Heart left ventricle (tissue), 16 donors: ENCODE measurements around the gene SLC9A9. TPM values are rescaled to one million over a fixed set of nuclear protein-coding genes. Genes with fewer than 3 reads are reported as not detected.

ENCODE experiments used
- ATAC-seq, 4 donors: fragments of 200-7000 bp; cut with Tn5 transposase; one replicate each; pipeline ENCODE4 v1.9.1; 2020 to 2022; ENCODE audit warnings: moderate library complexity in 4 of 4, mild to moderate bottlenecking in 3 of 4, moderate number of reproducible peaks in 1 of 4
- DNase-seq, 5 donors: peaks; one replicate each; pipeline ENCODE4 v3.0.0-alpha.2; 2020
- H3K27ac ChIP-seq, 12 donors: fragments of 200-600 bp; sonication (generic) in 4 of 12; one replicate each; pipeline versions ENCODE4 v1.5.0 to v1.8.0; 2016 to 2022; ENCODE audit warnings: mild to moderate bottlenecking in 2 of 12
- H3K27me3 ChIP-seq, 9 donors: fragments of 200-600 bp; sonication (generic) in 2 of 9; one replicate each; pipeline versions ENCODE4 v1.5.1 to v1.8.0; 2016 to 2022; ENCODE audit warnings: mild to moderate bottlenecking in 3 of 9
- H3K36me3 ChIP-seq, 9 donors: fragments of 200-600 bp; sonication (generic) in 2 of 9; one replicate each; pipeline versions ENCODE4 v1.5.0 to v1.8.0; 2018 to 2022; ENCODE audit warnings: mild to moderate bottlenecking in 2 of 9
- H3K4me1 ChIP-seq, 12 donors: fragments of 200-600 bp; sonication (generic) in 4 of 12; one replicate each; pipeline versions ENCODE4 v1.5.0 to v1.8.0; 2016 to 2022; ENCODE audit warnings: mild to moderate bottlenecking in 3 of 12
- H3K4me3 ChIP-seq, 12 donors: fragments of 200-600 bp; sonication (generic) in 4 of 12; one replicate each; pipeline versions ENCODE4 v1.5.0 to v1.8.0; 2017 to 2022; ENCODE audit warnings: mild to moderate bottlenecking in 9 of 12, moderate library complexity in 4 of 12
- H3K9me3 ChIP-seq, 12 donors: fragments of 200-600 bp; sonication (generic) in 4 of 12; one replicate each; pipeline versions ENCODE4 v1.5.0 to v1.8.0; 2016 to 2022; ENCODE audit warnings: mild to moderate bottlenecking in 1 of 12
- CTCF ChIP-seq, 12 donors: fragments of 200-600 bp; sonication (generic) in 4 of 12; IDR thresholded peaks; one replicate each; pipeline versions ENCODE4 v1.5.0 to v1.8.0; 2018 to 2022; ENCODE audit warnings: antibody characterized with exemption in 12 of 12, mild to moderate bottlenecking in 5 of 12
- POLR2A ChIP-seq, 2 donors: fragments of 450-650 bp; IDR thresholded peaks; one replicate each; pipeline ENCODE4 v1.6.1; 2017; ENCODE audit warnings: antibody characterized with exemption in 2 of 2, mild to moderate bottlenecking in 2 of 2, moderate library complexity in 2 of 2
- WGBS, 4 donors: extraction: QIAGEN DNeasy Blood & Tissue Kit in 2 of 4; methylation state at CpG; one replicate each; pipeline versions ENCODE4 v1.1.5 to v1.1.7; 2013 to 2018; 5-methylcytosine and 5-hydroxymethylcytosine counted together
- intact Hi-C, 10 donors: fragments of 100-400 bp; cut with DNase I; formaldehyde crosslinking; loops; one replicate each; pipeline versions ENCODE4 v1.11.1 to v1.14.2; 2022
- polyA plus RNA-seq, 2 donors: library from polyadenylated mRNA; stranded (reverse); fragments of 200-250 nt; gene quantifications; one replicate each; pipeline ENCODE4 v1.2.3, GENCODE V29; 2013
- total RNA-seq, 9 donors: library from RNA; depleted of rRNA in 2 of 9; stranded (reverse); fragments of >200 nt in 2 of 9; fragmentation: NEBNext Ultra II Directional in 3 of 9; extraction: Animal tissue kit (Norgen Biotek cat#: 25700) in 3 of 9; gene quantifications; one replicate each; pipeline versions ENCODE4 v1.1.0 to v1.2.4, GENCODE V29; 2016 to 2023
- donor health status: ischemic (EF 13 %, LVEDD 7.1; RV severe dilation, severe dysfunction).
- donor health status: healthy with polysubstance abuse.
- donor health status: DM: no; HTN: yes; CAD: no.
- donor health status: DM: no; HTN: no; CAD: no.
- donor health status: ischemic (EF 25% LVEDD 6.9; RV normal size, moderate dysfunction).
- donor health status: ischemic (EF 25% LVEDD 5.7; RV mildly dilated, moderate dysfunction).
- donor health status: healthy.
- donor health status: DM: yes; HTN: yes; CAD: no.
- donor health status: ischemic (EF 35%, LVEDD 5.7; RV mildly dilated, moderate dysfunction).
- donor health status: nonischemic (EF 11% LVEDD 7.7; RV severe dilation, severe dysfunction).
- donor health status: DM: yes; HTN: yes; CAD: no.
- donor health status: PGD.
- donor health status: ischemic (EF 29% LVEDD 5.4; RV normal size, mild dysfunction).
- donor health status: nonischemic (EF 23%, LVEDD 6.1; RV moderate dilation, normal function).

The SLC9A9 gene
- total and polyA plus RNA-seq, 11 donors: 0.76 to 17.5 (median 3.3) TPM

- no peaks in the 10 kb centered on the region for H3K36me3 ChIP-seq
- no peak for ATAC-seq
- no peaks in the 10 kb centered on the region for H3K27me3 ChIP-seq
- H3K27ac ChIP-seq: no peak overlapping the region
- peaks cover 0 to 15% (median 5%) of the 10 kb centered on the region in 12 donors for H3K4me1 ChIP-seq
- intact Hi-C loops: no loop called here
- no peak for DNase-seq
- H3K9me3 ChIP-seq: no peaks in the 10 kb centered on the region
- WGBS, 4 donors: 85 to 89% (median 88%) methylated on average over 18 of the region's 18 CpGs
- no peak for TF ChIP-seq POLR2A (IDR thresholded peaks at IDR 0.05)
- no peak for TF ChIP-seq CTCF (IDR thresholded peaks at IDR 0.05)
- H3K4me3 ChIP-seq: no peak overlapping the region
Measured at GRCh38 chr3:143596957-143597642, 251.2 kb downstream of the SLC9A9 start.

GRCh38 chr3:143595456-143596077, 252.7 kb downstream of the SLC9A9 start:
- TF ChIP-seq CTCF (IDR thresholded peaks at IDR 0.05) (no peak), POLR2A (IDR thresholded peaks at IDR 0.05) (no peak)

GRCh38 chr3:143594206-143594605, 254.1 kb downstream of the SLC9A9 start:
- Histone ChIP-seq H3K4me1 (no peaks in the 10 kb centered on the region), H3K36me3 (no peaks in the 10 kb centered on the region), H3K27me3 (no peaks in the 10 kb centered on the region), H3K27ac (no peak overlapping the region), H3K9me3 (no peaks in the 10 kb centered on the region), H3K4me3 (no peak overlapping the region)
- 60 to 82% (median 73%) methylated on average over 3 of the region's 3 CpGs for WGBS, 4 donors
- TF ChIP-seq POLR2A (IDR thresholded peaks at IDR 0.05) (no peak), CTCF (IDR thresholded peaks at IDR 0.05) (no peak)
- no peak for DNase-seq
- intact Hi-C loops: no loop called here
- no peak for ATAC-seq

More at GRCh38 chr3:143595456-143596077, 252.7 kb downstream of the SLC9A9 start:
- Histone ChIP-seq H3K4me3 (no peak overlapping the region), H3K9me3 (no peaks in the 10 kb centered on the region), H3K27ac (no peak overlapping the region), H3K36me3 (no peaks in the 10 kb centered on the region), H3K4me1 (peaks cover 0 to 3% (median 0%) of the 10 kb centered on the region in 12 donors), H3K27me3 (no peaks in the 10 kb centered on the region)
- WGBS, 4 donors: 74 to 84% (median 83%) methylated on average over 3 of the region's 3 CpGs
- DNase-seq: no peak
- intact Hi-C loops: no loop called here
- ATAC-seq: no peak

GRCh38 chr3:143590660-143591059, 257.6 kb downstream of the SLC9A9 start:
- intact Hi-C loops: no loop called here
- 44 to 52% (median 49%) methylated on average over 3 of the region's 3 CpGs for WGBS, 4 donors
- ATAC-seq: no peak
- Histone ChIP-seq H3K9me3 (no peaks in the 10 kb centered on the region), H3K4me3 (no peak overlapping the region), H3K36me3 (no peaks in the 10 kb centered on the region), H3K4me1 (peaks cover 0 to 10% (median 0%) of the 10 kb centered on the region in 12 donors), H3K27ac (no peak overlapping the region), H3K27me3 (no peaks in the 10 kb centered on the region)
- DNase-seq: no peak
- TF ChIP-seq POLR2A (IDR thresholded peaks at IDR 0.05): no peak
- no peak for TF ChIP-seq CTCF (IDR thresholded peaks at IDR 0.05)
